Smooth muscle cell (in vitro differentiated cells): ENCODE data around the gene ITGAE. TPM values are rescaled to one million over a fixed set of nuclear protein-coding genes. Genes with fewer than 3 reads are reported as not detected.

Experiments used
- DNase-seq: peaks from one replicate; lab custom pipeline; 2025; ENCODE audit not compliant: unreplicated experiment; lab: John Stamatoyannopoulos, UW
- H2AFZ ChIP-seq: fragments of 200-600 bp; sonication (generic); 2 replicates; pipeline ENCODE4 v1.6.0; 2016; ENCODE audit warnings: antibody characterized with exemption, low read depth, mild to moderate bottlenecking
- H3F3A ChIP-seq: fragments of 200-600 bp; sonication (generic); 2 replicates; pipeline ENCODE4 v1.6.0; 2017; ENCODE audit warnings: antibody characterized with exemption, low read depth
- H3K27ac ChIP-seq: fragments of 200-600 bp; sonication (generic); 2 replicates; pipeline ENCODE4 v1.5.1; 2016; ENCODE audit warnings: low read depth, mild to moderate bottlenecking
- H3K27me3 ChIP-seq: fragments of 200-600 bp; sonication (generic); 2 replicates; pipeline ENCODE4 v1.6.1; 2016; ENCODE audit warnings: low read depth, mild to moderate bottlenecking
- H3K36me3 ChIP-seq: fragments of 200-600 bp; sonication (generic); 2 replicates; pipeline ENCODE4 v1.5.1; 2016; ENCODE audit warnings: low read depth
- H3K4me1 ChIP-seq: fragments of 200-600 bp; sonication (generic); 2 replicates; pipeline ENCODE4 v1.5.1; 2016; ENCODE audit warnings: low read depth
- H3K4me2 ChIP-seq: fragments of 200-600 bp; sonication (generic); 2 replicates; pipeline ENCODE4 v1.6.0; 2016; ENCODE audit warnings: mild to moderate bottlenecking
- H3K4me3 ChIP-seq: fragments of 200-600 bp; sonication (generic); 2 replicates; pipeline ENCODE4 v1.5.1; 2016; ENCODE audit warnings: mild to moderate bottlenecking
- H3K79me2 ChIP-seq: fragments of 200-600 bp; sonication (generic); 2 replicates; pipeline ENCODE4 v1.6.0; 2016; ENCODE audit warnings: low read depth, mild to moderate bottlenecking
- H3K9ac ChIP-seq: fragments of 200-600 bp; sonication (generic); 2 replicates; pipeline ENCODE4 v1.6.0; 2016; ENCODE audit warnings: low read depth
- H3K9me3 ChIP-seq: fragments of 200-600 bp; sonication (generic); replicated peaks from 2 replicates; pipeline ENCODE4 v1.5.1; 2016; ENCODE audit warnings: low read depth
- H4K20me1 ChIP-seq: fragments of 200-600 bp; sonication (generic); 2 replicates; pipeline ENCODE4 v1.6.0; 2016; ENCODE audit warnings: low read depth
- WGBS: methylation state at CpG from one replicate; pipeline ENCODE4 v1.1.7; 2016; ENCODE audit warnings: low lambda C conversion rate; 5-methylcytosine and 5-hydroxymethylcytosine counted together
- polyA plus RNA-seq: library from polyadenylated mRNA; unstranded; fragments of >200 nt; fragmentation: Nextera tagmentation; extraction: Ambion mirVana; gene quantifications from 2 replicates; pipeline ENCODE4 v1.2.1, GENCODE V29; 2016
- total RNA-seq: library from RNA; depleted of rRNA; stranded (reverse); fragments of >200 nt; gene quantifications from 2 replicates; pipeline ENCODE4 v1.2.3, GENCODE V29; 2014
- TF ChIP-seq, protein P1 (sequence below): fragments of 200-600 bp; sonication (generic); IDR thresholded peaks from 2 replicates; pipeline ENCODE4 v1.5.1; 2017; ENCODE audit warnings: borderline replicate concordance, mild to moderate bottlenecking, antibody characterized with exemption; ENCODE audit not compliant: insufficient read depth, poor library complexity, severe bottlenecking

Gene ITGAE
- total and polyA plus RNA-seq, 2 experiments from 2014 or later = 43.8 to 66.7 TPM

DNA sequence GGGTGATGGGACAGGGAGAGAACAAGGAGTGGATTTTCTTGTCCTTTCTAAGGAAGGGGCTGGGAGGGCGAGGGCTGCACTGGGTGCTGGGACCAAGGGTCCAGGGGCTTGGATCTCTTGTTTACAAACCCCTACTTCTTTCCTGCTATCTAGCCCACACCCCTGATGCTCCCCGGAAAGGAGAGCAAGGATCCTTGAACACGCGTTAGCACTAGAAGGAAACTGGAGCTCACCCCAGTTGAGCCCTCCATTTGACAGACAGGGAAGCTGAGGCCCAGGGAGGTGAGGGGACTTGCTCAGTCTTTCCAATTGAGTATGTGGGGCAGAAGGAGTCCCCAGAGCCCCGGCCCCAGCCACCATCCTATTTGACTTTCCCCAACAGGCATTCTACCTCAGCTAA is 4.6 kb upstream of the ITGAE start:
- no peaks in the 10 kb centered on the region for H3K27me3 ChIP-seq
- WGBS = 100% methylated on average over 5 of the region's 5 CpGs
- H3F3A ChIP-seq = peaks cover 23% of the 10 kb centered on the region
- no peak overlapping the region for H2AFZ ChIP-seq
- no peak overlapping the region for H3K27ac ChIP-seq
- H3K4me3 ChIP-seq = no peak overlapping the region
- DNase-seq = no peak
- H3K9ac ChIP-seq = no peak overlapping the region
- H3K36me3 ChIP-seq = peaks cover 5% of the 10 kb centered on the region
- H3K79me2 ChIP-seq = no peaks in the 10 kb centered on the region
- no peak overlapping the region for H3K4me2 ChIP-seq
- no peaks in the 10 kb centered on the region for H3K9me3 ChIP-seq
- TF ChIP-seq, protein P1, sequence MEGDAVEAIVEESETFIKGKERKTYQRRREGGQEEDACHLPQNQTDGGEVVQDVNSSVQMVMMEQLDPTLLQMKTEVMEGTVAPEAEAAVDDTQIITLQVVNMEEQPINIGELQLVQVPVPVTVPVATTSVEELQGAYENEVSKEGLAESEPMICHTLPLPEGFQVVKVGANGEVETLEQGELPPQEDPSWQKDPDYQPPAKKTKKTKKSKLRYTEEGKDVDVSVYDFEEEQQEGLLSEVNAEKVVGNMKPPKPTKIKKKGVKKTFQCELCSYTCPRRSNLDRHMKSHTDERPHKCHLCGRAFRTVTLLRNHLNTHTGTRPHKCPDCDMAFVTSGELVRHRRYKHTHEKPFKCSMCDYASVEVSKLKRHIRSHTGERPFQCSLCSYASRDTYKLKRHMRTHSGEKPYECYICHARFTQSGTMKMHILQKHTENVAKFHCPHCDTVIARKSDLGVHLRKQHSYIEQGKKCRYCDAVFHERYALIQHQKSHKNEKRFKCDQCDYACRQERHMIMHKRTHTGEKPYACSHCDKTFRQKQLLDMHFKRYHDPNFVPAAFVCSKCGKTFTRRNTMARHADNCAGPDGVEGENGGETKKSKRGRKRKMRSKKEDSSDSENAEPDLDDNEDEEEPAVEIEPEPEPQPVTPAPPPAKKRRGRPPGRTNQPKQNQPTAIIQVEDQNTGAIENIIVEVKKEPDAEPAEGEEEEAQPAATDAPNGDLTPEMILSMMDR = no peak
- H4K20me1 ChIP-seq = no peaks in the 10 kb centered on the region
- peaks cover 3% of the 10 kb centered on the region for H3K4me1 ChIP-seq

- no peaks in the 10 kb centered on the region for H3K27me3 ChIP-seq
- no peak overlapping the region for H3K4me2 ChIP-seq
- peaks cover 5% of the 10 kb centered on the region for H3K36me3 ChIP-seq
- TF ChIP-seq, protein P1 = no peak
- peaks cover 3% of the 10 kb centered on the region for H3K4me1 ChIP-seq
- H3K27ac ChIP-seq = peak overlapping the region; percentile 85
- 78% methylated on average over 6 of the region's 6 CpGs for WGBS
- H3K9me3 ChIP-seq = no peaks in the 10 kb centered on the region
- no peaks in the 10 kb centered on the region for H4K20me1 ChIP-seq
- H2AFZ ChIP-seq = no peak overlapping the region
- no peaks in the 10 kb centered on the region for H3K79me2 ChIP-seq
- no peak for DNase-seq
- H3F3A ChIP-seq = peaks cover 26% of the 10 kb centered on the region
- no peak overlapping the region for H3K9ac ChIP-seq
- no peak overlapping the region for H3K4me3 ChIP-seq
These were observed 3.5 kb upstream of the ITGAE start for GRCh38 chr17:3804503-3804931.

GRCh38 chr17:3803308-3803640 is 2.3 kb upstream of the ITGAE start:
- Histone ChIP-seq H3K27ac (peak overlapping the region; percentile 85), H3K36me3 (peaks cover 5% of the 10 kb centered on the region), H4K20me1 (no peaks in the 10 kb centered on the region), H3K79me2 (no peaks in the 10 kb centered on the region), H3K27me3 (no peaks in the 10 kb centered on the region), H2AFZ (no peak overlapping the region), H3K4me2 (peak overlapping the region; percentile 15), H3K4me3 (no peak overlapping the region), H3K9me3 (no peaks in the 10 kb centered on the region), H3K9ac (peak overlapping the region; percentile 59), H3K4me1 (peaks cover 3% of the 10 kb centered on the region), H3F3A (peaks cover 26% of the 10 kb centered on the region)
- 88% methylated on average over 5 of the region's 5 CpGs for WGBS
- TF ChIP-seq, protein P1 = no peak
- DNase-seq = no peak
